Gastroesophageal sphincter (tissue), 3 donors: Measurements from ENCODE around the gene TMEM191B.
"Not testable (repeated sequence)": the region's sequence is repeated elsewhere in the genome, so short reads cannot be mapped to it uniquely, and the experiment has no call there.

Source experiments
- CTCF ChIP-seq, 4 experiments: fragments of 200-600 bp in 2 of 4; fragments of 450-650 bp in 2 of 4; sonication (generic) in 1 of 4; IDR thresholded peaks; one replicate each; pipeline ENCODE4 v1.5.1; 2017 to 2019; ENCODE audit warnings: antibody characterized with exemption in 4 of 4, mild to moderate bottlenecking in 2 of 4, moderate library complexity in 2 of 4
- EP300 ChIP-seq: sonication (generic); formaldehyde crosslinking; IDR thresholded peaks from one replicate; pipeline ENCODE4 v1.6.1; 2017; ENCODE audit warnings: antibody characterized with exemption, mild to moderate bottlenecking
- POLR2AphosphoS5 ChIP-seq: sonication (generic); formaldehyde crosslinking; IDR thresholded peaks from one replicate; pipeline ENCODE4 v1.6.1; 2017; ENCODE audit warnings: antibody characterized with exemption

DNA sequence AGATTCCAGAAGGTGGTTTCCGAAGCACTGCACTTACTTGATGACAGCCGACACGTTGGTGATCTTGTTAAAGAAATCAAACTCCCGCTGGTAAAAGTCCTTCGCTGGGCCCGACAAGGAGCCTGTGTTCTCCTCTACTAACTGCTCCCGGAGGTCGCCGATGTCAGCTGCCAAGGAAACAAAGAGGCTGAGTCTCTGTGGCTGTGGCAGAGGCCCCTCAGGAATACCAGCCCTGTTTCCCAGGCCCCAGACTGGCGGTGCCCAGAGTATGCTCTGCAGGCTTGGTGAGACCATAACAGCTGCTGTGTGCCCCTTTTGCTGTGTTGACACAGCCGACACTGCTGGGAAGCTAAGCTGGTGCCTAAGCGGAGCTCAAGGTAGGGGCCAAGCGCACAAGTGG lies 17.0 kb downstream of the TMEM191B start:
- not testable (repeated sequence) for TF ChIP-seq CTCF (IDR thresholded peaks at IDR 0.05); POLR2AphosphoS5; EP300
